HG03571 (cell line): Measurements from ENCODE around the gene VSTM2L.

Experiments
- ATAC-seq: cut with Tn5 transposase; IDR thresholded peaks from one replicate; pipeline ENCODE4 v1.9.1; 2021; ENCODE audit not compliant: unreplicated experiment

The VSTM2L gene

DNA sequence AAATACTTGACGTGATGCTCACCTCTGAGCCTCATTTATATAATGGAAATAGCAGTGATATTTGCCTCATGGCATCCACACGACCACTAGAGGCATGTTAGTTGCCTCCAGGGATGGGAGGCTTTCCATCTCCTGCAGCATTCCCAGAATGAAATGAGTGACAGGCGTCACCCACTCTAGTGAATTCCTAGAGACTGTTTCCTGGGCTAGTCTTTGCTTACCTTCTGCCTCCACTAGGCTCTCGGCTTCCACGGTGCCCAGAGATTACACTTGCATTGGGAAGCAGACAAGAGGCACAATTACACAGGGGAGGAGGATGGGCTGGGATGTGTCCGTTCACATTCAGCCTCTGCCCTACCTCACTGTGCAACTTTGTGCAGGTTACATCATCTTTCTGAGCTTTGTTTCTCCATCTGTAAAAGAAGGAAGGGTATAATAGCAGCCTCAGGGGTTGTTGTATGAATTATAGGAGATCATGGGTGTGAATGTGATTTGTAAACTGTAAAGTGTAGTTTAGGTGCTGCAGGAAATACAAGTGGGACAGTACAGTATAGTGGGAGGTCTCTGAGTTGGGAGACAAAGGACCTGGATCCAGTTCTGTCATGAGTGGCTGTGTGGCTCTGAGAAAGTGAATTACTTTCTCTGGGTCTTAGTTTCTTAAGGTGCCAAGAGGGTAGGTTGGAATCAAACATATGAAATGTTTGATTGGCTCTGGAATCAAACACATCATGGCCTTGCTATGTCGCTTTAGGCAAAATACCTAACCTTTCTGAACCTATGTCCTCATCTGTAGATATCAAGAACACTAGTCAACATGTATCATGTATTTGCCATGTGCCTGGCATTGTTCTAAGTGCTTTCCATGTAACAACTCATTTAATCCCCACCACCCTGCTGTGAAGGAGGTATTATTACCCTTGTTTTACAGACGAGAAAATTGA, 3.6 kb upstream of the VSTM2L start:
- no peak for ATAC-seq

- no peak for ATAC-seq
Observed at GRCh38 chr20:37901240-37901639, 1.7 kb upstream of the VSTM2L start.

DNA sequence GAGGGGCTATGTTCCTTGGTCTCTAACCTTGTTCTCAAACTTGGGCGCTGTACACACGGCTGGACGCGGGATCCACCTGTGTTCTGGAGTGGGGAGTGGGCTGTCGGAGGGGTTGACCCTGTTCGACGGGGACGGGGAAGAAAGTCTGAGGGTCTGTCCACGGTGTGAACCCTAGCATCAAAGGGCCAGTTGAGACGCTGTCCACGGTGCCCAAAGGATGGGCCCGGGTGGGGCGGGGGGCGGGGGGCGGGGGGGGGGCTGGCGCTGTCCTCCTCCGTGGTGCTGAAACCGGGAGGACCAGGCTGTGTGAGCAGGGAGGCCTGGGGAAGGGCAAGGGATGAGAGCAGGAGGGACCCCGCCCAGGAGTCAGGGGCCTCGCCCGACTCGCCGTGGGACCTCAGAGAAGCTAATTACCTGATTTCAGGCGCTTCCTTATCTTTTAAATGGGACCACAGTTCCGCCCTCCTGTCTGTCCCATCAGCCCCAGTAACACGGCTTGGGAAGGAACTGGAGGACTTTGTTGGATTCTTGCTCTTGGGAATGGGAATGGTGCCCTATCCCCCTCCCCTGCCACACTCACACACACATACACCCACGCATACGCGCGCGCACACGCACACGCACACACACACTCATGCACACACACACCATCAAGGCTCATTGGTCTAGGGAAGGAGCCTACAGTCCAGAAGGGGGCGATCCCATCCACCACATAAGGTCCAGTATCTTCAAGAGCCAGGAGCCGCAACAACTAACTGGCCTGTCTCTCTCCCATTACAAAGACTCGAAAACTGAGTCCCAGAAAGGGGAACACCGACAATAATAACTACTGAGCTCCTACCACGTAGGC, 1.0 kb upstream of the VSTM2L start:
- no peak for ATAC-seq

DNA sequence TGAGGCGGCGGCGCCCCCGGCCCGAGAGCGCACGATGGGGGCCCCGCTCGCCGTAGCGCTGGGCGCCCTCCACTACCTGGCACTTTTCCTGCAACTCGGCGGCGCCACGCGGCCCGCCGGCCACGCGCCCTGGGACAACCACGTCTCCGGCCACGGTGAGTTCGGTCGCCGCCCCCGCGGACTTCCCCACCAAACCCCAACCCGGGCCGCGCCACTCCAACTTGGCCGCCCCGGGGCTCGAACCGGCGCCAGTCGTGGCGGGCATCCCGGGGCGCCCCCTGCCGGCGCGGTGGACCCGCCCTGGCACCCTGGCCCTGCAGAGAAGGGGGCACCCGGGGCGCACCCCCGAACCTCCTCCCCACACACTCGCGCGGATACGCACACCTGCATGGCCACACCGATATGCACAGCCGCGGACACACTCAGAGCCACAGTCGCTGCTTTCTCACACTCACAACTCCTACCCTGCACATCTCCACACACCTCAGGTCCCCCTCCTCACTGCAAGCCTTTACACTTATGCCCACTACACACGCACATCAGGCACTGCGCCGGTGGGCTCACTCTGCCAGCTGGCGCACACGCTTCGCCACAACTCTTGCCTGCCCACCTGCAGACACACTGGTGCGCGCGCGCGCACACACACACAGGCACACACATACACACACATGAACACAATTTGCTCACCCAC, 535 bp downstream of the VSTM2L start:
- ATAC-seq = no peak

DNA sequence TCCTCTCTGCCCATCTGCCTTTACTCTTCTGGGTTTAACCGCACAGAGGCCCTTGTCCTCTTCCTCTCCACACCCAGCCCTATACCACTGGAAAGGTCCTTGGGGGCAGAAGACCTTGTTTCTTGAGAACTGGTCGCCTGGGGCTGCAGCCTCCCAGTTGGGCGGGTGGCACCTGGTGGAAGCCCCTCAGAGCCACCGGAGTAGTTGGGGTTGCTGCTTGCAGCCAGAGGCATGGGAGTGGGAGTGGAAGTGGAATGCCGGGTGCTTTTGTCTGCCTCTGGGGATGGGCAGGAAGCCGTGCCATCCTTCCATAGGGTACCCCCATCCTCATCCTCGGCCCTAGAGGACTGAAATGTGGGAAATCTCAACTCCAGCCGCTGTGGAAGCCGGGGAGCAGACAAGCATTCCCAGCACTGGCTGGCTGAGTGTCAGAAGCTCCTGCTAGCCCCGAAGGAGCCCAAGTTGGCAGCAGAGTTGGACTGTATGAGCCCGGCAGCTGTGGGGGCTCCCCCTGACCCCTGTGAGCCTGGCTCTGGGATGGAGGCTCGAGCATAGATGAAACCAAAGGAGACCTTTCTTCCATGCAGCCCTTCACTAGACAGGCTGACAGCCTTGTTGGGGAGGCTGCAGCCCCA, 1.2 kb downstream of the VSTM2L start:
- no peak for ATAC-seq

DNA sequence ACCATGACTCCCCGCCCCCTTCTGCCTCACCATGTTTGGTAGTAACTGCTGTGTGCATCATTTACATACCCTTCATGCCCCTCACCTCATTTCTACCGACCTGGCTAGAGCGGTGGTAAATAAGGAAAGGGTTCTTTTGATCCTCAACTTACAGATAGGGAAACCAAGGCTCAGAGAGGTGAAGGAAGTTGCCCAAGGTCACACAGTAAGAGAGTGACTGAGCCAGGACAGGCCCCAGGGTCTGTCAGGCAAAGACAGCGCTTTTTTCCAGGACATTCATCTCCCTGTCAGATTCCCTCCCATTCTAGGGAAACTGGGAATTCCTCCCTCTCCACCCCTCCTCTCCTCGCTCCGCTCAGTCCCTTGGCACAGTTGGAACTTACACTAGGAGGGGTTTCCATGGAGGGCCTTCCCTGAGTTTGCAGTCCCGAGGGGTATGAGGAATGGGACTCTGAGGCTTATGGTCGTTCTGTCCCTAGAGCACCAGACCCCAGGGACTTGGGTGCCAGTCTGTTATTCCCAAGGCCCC, 2.0 kb downstream of the VSTM2L start:
- ATAC-seq = no peak

DNA sequence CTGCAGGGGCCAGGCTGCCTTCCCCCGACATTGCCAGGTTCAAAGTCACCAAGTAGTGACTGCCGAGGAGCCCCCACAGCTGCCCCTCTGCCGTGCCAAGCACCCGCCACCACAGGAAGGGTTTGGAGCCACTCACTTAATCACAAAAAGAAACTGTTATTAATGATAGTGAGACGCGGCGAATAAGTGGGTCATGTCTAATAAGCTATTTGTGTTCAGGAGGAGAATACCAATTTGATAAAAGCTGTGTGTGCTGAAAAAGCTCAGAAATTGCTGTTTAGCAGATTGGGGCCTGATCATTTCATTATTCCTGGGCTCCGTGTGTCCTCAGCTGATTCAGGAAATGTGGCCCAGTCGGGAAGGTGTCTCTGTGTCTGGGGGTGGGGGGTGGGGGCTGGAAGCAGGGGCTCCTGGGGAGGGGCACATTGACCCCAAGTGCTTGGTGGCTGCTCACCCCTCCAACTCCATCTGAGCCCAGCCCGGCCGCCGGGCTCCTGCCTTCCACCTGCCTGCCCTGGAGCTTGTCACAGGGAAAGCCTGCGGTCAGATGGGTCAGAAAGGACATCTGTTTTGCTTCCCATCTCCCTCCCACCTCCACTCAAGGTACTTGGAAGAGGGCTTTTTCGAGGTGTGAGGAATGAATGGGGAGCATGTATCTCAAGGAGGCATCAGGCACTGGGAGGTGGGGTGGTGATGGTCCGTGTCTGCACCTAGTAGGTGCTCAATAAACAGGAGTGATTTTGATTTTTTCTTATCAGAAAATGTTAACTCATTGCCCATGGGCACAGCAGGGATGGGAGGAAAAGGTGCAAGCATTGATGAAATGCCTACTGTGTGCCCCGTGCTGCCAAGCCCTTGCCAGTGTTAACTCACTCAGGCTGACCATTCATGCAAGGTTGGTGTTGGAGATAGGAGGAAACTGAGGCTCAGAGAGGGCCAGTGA, 3.0 kb downstream of the VSTM2L start:
- ATAC-seq = no peak

DNA sequence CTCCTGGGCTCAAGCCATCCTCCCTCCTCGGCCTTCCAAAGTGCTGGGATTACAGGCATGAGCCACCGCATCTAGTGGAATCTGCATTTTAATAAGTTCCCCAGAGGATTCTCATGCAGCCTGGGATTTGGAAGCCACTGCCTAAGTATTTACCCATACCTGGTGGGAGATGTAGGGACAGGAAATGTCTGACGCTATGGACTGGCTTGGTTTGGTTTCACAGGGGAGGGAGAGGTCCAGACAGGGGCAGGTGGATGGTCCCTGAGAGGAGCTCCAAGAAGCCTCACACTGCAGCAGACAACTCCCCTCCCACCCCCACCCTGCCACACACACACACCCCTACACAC, 4.4 kb downstream of the VSTM2L start:
- ATAC-seq = no peak

DNA sequence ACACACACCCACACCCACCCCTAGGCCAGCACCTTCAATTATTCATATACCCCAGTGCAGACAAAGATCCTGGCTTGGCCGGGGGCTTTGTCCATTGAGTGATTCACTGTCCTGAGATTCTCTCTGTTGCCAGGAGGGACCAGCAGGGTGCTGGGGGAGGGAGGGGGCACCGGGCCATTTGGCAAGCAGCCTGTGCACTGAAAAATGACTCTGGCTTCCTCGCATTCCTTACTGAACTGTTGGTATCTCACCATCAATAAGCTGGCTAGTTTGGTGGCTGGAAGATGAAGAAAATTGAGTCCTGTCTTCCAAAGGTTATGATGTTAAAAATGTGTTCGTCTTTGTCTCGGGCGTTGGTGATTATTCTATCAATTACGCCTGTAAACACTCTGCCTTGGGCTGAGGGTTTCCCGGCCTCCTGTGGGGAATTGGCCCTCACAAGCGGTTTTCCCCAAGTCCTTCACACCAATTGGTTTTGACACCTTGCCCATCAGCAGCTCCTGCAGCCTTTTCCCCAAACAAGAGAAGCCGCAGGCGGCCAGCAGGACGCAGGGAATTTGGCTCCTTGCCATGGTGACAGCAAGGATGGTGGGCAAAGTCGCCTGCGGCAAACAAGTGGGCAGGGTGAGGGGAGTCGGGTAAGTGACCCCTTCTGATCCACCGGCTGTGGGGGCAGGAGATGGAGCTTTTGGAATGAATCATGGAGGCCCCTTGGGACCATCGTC, 4.9 kb downstream of the VSTM2L start:
- no peak for ATAC-seq

- no peak for ATAC-seq
Observed at GRCh38 chr20:37911261-37911660, 8.3 kb downstream of the VSTM2L start.

GRCh38 chr20:37911838-37912281, 8.9 kb downstream of the VSTM2L start:
- no peak for ATAC-seq

- ATAC-seq = no peak
Observed at GRCh38 chr20:37912874-37913273, 9.9 kb downstream of the VSTM2L start.

GRCh38 chr20:37913567-37914366, 10.8 kb downstream of the VSTM2L start:
- ATAC-seq = no peak

DNA sequence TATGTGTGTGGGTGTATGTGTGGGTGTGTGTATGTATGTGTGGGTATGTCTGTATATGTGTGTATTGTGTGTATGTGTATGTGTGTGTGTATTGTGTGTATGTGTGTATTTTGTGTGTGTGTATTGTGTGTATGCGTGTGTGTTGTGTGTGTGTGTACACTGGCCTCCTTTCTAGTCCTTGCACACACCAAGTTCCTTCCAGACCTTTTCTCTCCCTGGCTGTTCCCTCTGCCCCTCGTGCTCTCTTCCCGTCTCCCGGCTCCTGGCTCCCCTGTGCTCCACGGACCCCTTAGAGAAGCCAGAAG, 11.4 kb downstream of the VSTM2L start:
- no peak for ATAC-seq

DNA sequence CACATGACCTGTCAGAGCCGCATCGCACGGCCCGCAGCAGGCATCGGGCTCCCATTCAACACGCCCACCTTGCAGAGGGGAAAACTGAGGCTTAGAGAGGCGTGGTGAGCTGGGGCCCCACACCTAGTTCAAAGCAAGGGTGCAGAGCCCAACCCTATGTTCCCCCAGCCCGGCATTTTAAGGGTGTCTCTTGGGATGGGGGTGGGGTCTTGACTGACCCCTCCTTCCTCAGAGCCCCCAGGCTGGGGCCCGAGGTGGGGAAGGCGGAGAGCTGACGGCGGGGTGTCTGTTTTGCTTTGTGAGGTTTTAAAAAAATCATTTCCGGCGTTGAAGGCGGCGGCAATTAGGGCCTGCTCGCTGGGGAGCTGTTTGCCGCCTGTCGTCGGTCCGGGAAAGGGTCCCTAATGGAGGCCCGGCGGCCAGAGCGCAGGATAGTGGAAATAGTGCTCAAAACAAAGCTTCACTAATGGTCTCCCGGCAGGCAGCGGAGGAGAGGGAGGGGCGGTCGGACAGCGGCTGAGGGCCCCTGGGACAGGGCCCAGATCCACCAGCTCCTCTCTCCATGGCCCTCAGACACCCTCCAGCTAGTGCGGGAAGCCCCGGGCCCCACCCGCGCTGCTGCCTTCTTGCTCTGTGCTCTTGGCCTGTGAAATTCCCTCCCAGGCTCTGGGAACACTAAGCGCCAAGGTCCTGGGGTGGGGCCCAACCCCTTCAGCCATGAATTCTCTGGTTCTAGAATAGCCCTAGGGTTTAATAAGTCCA, 11.9 kb downstream of the VSTM2L start:
- ATAC-seq = no peak

- no peak for ATAC-seq
Observed at GRCh38 chr20:37915434-37915787, 12.5 kb downstream of the VSTM2L start.

GRCh38 chr20:37915800-37916570, 13.1 kb downstream of the VSTM2L start:
- no peak for ATAC-seq
